ENCODE results near the gene TMEM208. TPM values are rescaled to one million over a fixed set of nuclear protein-coding genes. Genes with fewer than 3 reads are reported as not detected.

The TMEM208 gene
- total RNA-seq, 4 donors from 2014 or later, result 24.4 to 36.0 (median 31.7) TPM

GRCh38 chr16:67246081-67246755, 19.3 kb downstream of the TMEM208 start:
- DNase-seq, result no peak
- peak overlapping the region; percentile 49 to 76 (median 64) for H3K4me3 ChIP-seq
- no peaks in the 10 kb centered on the region for H3K36me3 ChIP-seq
- no peaks in the 10 kb centered on the region for H3K9me3 ChIP-seq
- peaks cover 40 to 82% (median 49%) of the 10 kb centered on the region in 3 donors for H3K4me1 ChIP-seq
- H3K27me3 ChIP-seq, result peaks cover 0 to 34% (median 2%) of the 10 kb centered on the region in 4 donors
- peak overlapping the region; percentile 81 to 95 (median 84) for H3K27ac ChIP-seq
- intact Hi-C loops (cut with DNase I), result no loop called here
- peak in 2 of 6 experiments; percentile 24 to 29 for TF ChIP-seq CTCF (IDR thresholded peaks at IDR 0.05)
- TF ChIP-seq POLR2A (IDR thresholded peaks at IDR 0.05), result no peak
- WGBS, 2 donors, result 0% methylated on average over 7 of the region's 48 CpGs

- H3K4me1 ChIP-seq, result peaks cover 40 to 77% (median 43%) of the 10 kb centered on the region in 3 donors
- H3K4me3 ChIP-seq, result peak overlapping the region; percentile 49 to 76 (median 64)
- peak overlapping the region; percentile 81 to 95 (median 84) for H3K27ac ChIP-seq
- WGBS, 2 donors, result 0% methylated on average over 7 of the region's 26 CpGs; no CpG with 5 or more reads in 1 of the 2 donors
- no peak for DNase-seq
- intact Hi-C loops (cut with DNase I), result no loop called here
- H3K27me3 ChIP-seq, result peaks cover 0 to 39% (median 2%) of the 10 kb centered on the region in 4 donors
- TF ChIP-seq CTCF (IDR thresholded peaks at IDR 0.05), result no peak
- no peaks in the 10 kb centered on the region for H3K36me3 ChIP-seq
- no peaks in the 10 kb centered on the region for H3K9me3 ChIP-seq
Measured at GRCh38 chr16:67246756-67247191, 19.8 kb downstream of the TMEM208 start.

- Histone ChIP-seq H3K27me3 (peaks cover 0 to 39% (median 2%) of the 10 kb centered on the region in 4 donors), H3K4me3 (peak within 1 kb of the TSS; percentile 49 to 76 (median 64)), H3K9me3 (no peaks in the 10 kb centered on the region), H3K27ac (peak within 1 kb of the TSS; percentile 81 to 95 (median 84)), H3K36me3 (no peaks in the 10 kb centered on the region), H3K4me1 (peaks cover 40 to 70% (median 42%) of the 10 kb centered on the region in 3 donors)
- TF ChIP-seq CTCF (IDR thresholded peaks at IDR 0.05) (peak in 1 of 6 experiments; percentile 17), POLR2A (IDR thresholded peaks at IDR 0.05) (peak in 3 of 4 donors; percentile 27 to 86 (median 83))
- DNase-seq, result peak; percentile 75
- 0% methylated on average over 10 of the region's 60 CpGs; no CpG with 5 or more reads in 1 of the 2 donors for WGBS, 2 donors
- intact Hi-C loops (cut with DNase I), result no loop called here
Measured at GRCh38 chr16:67247192-67248072, 20.5 kb downstream of the TMEM208 start, which contains the start of gene FHOD1. Gene FHOD1 (minus strand): TSS chr16:67247481. CDS start chr16:67247410, 71 bp downstream.

- Histone ChIP-seq H3K27ac (peak overlapping the region in 2 of 4 donors; percentile 85 to 95), H3K4me3 (peak overlapping the region; percentile 30 to 76 (median 64)), H3K27me3 (peaks cover 0 to 43% (median 2%) of the 10 kb centered on the region in 4 donors), H3K36me3 (no peaks in the 10 kb centered on the region), H3K4me1 (peaks cover 40 to 65% (median 42%) of the 10 kb centered on the region in 3 donors), H3K9me3 (no peaks in the 10 kb centered on the region)
- DNase-seq, result no peak
- TF ChIP-seq CTCF (IDR thresholded peaks at IDR 0.05) (no peak), POLR2A (IDR thresholded peaks at IDR 0.05) (no peak)
- WGBS, 2 donors, result 2 to 12% methylated on average over 5 of the region's 7 CpGs
- intact Hi-C loops (cut with DNase I), result no loop called here
Measured at GRCh38 chr16:67248073-67248400, 21.1 kb downstream of the TMEM208 start.

All from esophagus squamous epithelium (tissue), 5 donors.